RWPE1 (cell line): ENCODE data around the gene MUSTN1.

Source experiments
- CTCF ChIA-PET: fragments of 350-600 bp; sonication (Branson Sonifier 250); formaldehyde crosslinking; extraction: SDS; loops from one replicate; lab custom pipeline; 2021; lab: Yijun Ruan, JAX
- POLR2A ChIA-PET: fragments of 400-600 bp; formaldehyde crosslinking; extraction: SDS; loops from one replicate; lab custom pipeline; 2020; ENCODE audit warnings: antibody characterized with exemption; ENCODE audit not compliant: low non-redundant PET; lab: Yijun Ruan, JAX
- DNase-seq: peaks from one replicate; pipeline ENCODE4 v3.0.0; 2012; ENCODE audit warnings: low spot score
- H3K27ac ChIP-seq: fragments of 450-650 bp; 2 replicates; pipeline ENCODE4 v1.5.1; 2017
- CTCF ChIP-seq: fragments of 450-650 bp; conservative IDR thresholded peaks from 2 replicates; pipeline ENCODE4 v1.5.1; 2017; ENCODE audit warnings: low read depth, mild to moderate bottlenecking

The MUSTN1 gene

DNA sequence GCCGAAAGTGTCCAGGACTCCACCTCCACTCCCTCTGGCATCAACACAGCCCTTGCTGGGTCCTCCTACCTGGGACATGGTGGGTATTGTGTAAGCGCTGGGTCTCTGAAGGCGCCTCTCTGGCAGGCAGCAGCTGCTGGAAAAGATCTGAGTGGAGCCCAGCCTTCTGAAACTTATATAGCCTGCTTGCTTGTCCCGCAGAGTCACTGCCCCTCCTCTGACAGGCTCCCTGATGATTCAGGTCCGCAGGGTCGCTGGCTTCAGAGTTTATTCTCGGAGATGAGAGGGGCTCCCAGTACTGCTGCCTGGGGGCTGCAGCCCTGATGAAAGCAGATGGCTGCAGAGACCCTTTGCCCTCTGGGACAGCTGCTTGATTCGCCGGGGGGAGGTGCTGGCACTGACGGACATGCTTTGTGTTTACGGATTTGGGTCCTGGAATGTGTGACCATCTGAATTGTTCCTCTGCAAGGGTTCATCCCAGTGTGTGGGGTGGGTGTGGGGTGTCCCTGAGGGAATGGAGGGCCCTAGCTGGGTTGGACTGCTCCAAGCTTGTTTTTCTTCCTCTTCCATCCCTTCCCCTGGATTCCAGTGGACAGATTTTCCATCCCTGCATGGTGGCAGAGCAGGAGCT lies at the start of gene MUSTN1:
Gene MUSTN1, minus strand, starts transcription at position 149 of the 631 bp plus-strand sequence. Its CDS starts 71 bp downstream, at position 78.
- TF ChIP-seq CTCF: no peak
- POLR2A ChIA-PET: no interaction called here
- CTCF ChIA-PET: interaction anchor here (0.5 kb wide), 1 partner anchor 32 kb away, joined by 3 read pairs; no protein-coding TSS in a partner anchor
- H3K27ac ChIP-seq: no peak within 1 kb of the TSS
- no peak for DNase-seq

- H3K27ac ChIP-seq: no peak overlapping the region
- ChIA-PET CTCF (no interaction called here), POLR2A (no interaction called here)
- DNase-seq: no peak
- TF ChIP-seq CTCF: no peak
These were observed 47.6 kb upstream of the MUSTN1 start for GRCh38 chr3:52882377-52882776.

- no peak for TF ChIP-seq CTCF
- ChIA-PET CTCF (no interaction called here), POLR2A (no interaction called here)
- no peak overlapping the region for H3K27ac ChIP-seq
- no peak for DNase-seq
These were observed 47.1 kb upstream of the MUSTN1 start for GRCh38 chr3:52881871-52882270.

- DNase-seq: no peak
- ChIA-PET CTCF (no interaction called here), POLR2A (no interaction called here)
- no peak overlapping the region for H3K27ac ChIP-seq
- no peak for TF ChIP-seq CTCF
These were observed 45.7 kb upstream of the MUSTN1 start for GRCh38 chr3:52880474-52880873.

DNA sequence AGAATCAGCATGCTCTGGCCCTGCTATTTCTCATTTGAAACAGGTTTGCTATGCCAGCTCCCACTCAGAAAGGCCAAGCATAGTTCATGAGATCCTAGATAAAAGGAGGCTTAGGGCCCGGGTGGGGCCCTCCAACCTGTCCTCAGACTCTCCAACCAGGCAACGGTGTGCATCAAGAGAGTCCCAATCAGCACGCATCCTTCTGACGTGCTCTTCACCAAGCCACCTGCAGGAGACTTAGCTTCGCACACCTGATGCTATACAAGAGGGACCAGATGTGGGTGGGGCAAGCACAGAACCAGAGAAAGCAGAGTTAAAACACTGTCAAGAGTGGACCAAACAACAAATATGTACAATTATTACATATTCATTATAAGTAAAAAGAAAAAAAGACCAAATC lies 45.2 kb upstream of the MUSTN1 start:
- DNase-seq: no peak
- H3K27ac ChIP-seq: no peak overlapping the region
- CTCF ChIA-PET: interaction anchor here (0.6 kb wide), 1 partner anchor 148 kb away, joined by 3 read pairs; no protein-coding TSS in a partner anchor
- POLR2A ChIA-PET: no interaction called here
- TF ChIP-seq CTCF: no peak

DNA sequence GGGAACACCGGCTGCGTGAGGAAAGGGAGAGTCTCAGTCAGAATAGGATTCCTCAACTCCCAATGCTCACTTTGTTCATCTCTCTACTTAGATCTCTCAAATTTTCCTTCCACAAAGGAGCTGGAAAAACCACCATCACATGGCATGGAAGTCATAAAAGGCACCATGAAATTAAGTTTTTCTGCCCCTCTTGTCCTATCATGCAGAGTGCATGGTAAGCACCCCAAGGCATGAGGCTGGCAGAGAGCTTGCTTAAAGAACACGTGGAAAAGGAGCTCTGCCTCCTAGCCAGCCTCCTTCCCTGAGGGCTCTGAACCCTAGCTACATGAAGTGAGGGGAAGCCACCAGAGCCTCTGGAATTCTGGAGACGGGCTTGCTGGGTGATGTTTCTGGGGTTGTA lies 44.8 kb upstream of the MUSTN1 start:
- H3K27ac ChIP-seq: no peak overlapping the region
- CTCF ChIA-PET: interaction anchor here (0.6 kb wide), 1 partner anchor 148 kb away, joined by 3 read pairs; no protein-coding TSS in a partner anchor
- POLR2A ChIA-PET: no interaction called here
- DNase-seq: no peak
- TF ChIP-seq CTCF: no peak
